HCEC 1CT (cell line): ENCODE results near the gene SEMA3C.

Experiments used
- DNase-seq: peaks from one replicate; pipeline ENCODE4 v3.0.0-alpha.2; 2017

SEMA3C gene

DNA sequence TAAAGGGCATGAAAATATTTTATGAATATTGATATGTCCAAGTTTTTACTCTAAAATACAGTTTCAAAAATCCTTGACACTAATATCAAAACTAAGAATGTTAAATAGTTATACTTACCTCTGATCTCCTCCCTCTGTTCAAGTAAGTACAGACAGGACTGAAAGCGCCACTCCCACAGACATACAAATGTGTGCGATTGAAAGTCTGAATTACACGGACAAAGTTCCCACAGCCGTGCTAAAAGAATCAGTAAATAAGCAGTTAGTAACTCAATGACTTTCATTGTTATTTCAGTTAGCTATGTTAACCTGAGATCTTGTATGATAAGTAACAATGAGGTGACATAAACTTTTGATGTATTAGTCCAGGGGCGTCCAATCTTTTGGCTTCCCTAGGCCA is 100.7 kb downstream of the SEMA3C start:
- DNase-seq: no peak

DNA sequence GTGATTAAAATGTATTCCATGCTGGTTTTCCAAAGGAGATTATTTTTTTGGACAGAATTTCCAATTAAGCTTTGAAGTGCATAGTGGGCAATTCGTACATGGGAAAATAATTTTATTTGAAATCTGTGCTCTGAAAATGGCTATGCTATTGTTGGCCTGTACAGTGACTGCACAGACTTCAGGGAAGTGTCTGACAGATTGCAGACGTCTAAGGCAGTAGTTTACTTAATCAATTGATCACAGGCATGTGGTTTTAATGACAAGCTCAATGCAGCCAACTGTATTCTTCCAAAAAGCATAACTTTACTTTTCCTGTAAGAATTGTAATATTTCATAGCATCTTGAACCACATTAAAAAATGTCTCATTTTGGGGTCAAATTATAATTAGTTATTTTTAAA is 102.0 kb downstream of the SEMA3C start:
- DNase-seq: no peak

DNA sequence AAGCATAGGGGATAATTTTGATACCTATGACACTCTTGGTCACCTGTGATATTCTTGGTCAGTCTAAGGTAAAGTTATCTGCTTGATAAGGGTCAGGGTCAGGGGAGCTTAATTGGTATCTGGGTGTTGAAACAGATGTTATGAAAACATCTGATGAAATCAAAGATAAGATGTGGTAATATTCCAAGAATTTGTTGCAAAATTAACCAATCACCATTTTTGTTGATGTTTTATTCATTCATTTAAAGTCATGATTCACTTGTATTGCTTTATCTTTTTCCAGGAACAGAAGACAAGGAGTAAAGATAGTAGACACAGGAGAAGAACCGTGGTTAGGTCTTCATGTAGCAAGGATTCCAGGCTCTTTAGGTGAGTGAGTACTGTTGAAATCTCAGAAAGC is 103.1 kb downstream of the SEMA3C start:
- DNase-seq: no peak

DNA sequence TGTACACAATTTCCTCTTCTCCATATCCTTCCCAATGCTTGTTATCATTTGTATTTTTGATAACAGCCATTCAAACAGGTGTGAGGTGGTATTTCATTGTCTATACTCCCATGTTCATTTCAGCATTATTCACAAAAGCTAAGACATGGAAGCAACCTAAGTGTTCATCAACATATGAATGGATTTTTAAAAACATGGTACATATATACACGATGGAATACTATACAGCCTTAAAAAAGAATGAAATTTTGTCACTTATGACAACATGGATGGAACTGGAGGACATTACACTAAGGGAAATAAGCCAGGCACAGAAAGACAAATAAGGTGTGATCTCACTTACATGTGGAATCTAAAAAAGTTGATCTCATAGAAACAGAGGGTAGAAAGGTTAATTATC is 109.3 kb downstream of the SEMA3C start:
- no peak for DNase-seq

DNA sequence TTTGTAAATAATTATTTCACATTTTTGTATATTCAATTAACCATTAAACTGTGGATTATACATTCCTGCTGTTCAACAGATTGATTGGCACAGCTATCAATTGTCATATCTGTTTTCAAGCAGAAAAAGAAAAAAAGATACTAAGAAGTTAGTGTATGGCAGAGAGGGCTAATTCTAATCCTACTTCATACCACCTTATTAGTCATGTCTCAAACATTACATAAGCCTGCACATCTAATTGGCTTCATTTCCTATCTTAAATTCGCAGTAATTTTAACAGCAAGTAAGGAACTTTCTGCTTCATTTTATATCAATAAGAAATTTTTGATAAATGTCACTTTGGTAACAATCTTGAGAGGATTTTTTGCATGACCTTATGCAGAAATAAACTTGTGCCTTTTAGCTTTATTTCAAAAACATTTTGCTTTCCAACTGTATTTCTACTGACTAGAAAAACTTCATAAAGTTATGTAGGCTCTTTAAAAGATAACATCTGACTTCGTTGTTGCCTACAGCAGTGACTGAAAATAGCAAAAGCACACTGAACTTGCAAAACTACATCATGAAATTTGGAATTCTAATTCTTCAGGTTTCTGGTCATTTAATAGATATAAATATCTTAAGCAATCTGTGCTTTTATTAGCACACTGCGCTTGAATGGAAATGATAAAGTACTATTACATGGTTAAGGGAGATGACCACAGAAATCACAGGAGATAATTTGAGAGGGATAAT is 111.5 kb downstream of the SEMA3C start:
- DNase-seq: peak; percentile 37

DNA sequence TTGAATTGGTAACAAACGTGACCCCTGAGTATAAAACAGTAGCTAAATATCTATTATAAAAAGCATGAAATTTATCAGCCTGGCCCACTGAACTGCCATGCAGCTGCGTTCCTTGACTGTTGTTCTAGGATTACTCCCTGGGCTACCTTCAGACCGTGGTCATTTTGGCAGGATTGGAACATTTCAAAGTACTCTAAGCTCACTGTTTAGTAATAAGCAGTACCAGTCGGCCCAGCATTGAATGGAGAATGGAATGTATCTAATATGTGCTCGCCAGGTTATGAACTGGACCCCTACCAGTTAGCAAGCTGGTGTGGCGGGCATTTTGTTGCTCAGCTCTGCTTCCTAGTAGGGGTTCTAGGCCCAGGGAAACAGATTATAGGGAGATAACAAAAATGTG is 112.2 kb downstream of the SEMA3C start:
- DNase-seq: no peak

DNA sequence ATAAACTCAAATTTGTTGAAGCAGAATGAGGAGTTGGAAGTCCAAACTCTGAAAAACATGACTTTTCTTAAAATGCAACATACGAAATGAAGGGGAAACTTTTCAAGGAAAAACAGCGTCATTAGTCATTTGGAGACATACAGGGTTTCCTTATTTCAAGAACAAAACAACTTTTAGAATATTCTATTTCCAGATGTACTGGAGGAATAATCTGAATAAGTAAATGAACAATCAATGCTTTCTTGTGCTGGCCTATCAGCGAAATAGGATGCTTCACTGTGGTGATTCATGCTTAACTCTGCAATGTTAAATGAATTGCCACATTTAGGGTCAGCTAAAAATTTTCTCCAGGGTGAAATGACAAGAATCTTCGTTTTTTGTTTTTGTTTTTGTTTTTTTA is 114.3 kb downstream of the SEMA3C start:
- peak; percentile 22 for DNase-seq

DNA sequence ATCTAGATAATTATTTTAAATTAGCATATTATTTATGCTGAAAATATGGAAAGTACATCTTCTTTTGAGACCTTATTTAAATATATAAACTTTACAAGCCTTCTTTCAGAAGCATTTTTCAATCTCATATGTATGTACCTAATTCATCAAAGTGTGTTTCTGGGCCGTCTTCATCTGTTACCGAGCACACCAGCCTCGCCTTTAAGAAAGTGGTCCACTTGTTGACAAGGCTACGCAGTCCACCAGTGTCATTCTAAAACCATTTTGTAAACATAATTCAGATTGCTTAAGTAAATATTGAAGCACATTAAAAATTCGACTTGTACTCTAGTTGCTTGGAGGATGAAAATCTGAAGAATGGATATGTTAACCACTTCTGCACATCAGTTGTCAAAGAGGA is 116.3 kb downstream of the SEMA3C start:
- DNase-seq: no peak

DNA sequence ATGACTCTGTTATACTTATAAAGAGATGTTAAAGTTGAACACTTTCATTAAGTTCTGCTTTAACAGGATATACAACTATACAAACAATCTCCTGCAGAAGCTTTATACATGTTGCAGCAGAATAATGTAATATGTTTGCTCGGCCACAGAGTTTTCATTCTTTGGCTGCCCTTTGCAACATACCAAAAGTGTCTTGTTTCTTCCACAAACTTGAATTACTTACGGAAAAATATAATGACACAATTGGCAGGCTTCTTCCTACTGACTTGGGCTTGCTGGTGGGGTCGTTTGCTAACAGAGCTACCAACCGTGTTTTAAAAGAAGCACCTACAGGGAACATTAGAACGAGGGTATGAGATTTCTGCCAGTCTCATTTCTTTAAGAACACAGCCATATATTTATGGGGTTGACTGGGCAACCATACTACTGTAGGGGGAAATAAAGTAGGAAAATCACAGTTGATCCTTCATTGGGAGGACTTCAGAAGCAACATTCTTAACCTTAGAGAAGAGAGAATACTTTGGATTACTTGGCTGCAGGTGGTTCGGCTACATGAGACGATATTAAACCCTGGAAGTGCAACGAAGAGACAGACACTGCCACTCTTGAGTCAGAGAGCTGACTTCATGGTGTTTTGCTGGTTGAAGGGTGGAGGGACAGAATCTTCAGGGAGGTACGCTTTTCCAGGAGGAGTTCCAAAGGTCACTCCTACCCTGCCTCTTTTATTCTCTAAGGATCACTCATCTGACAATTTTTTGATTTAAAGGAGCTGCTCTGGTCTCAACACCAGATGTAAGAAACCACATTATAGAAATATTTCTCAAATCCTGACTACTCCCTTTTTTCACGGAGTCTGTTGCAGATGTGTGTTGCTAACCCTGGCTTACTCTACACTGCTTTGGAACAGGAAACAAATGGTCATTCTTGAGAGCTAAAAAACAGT is 123.9 kb downstream of the SEMA3C start:
- DNase-seq: no peak

DNA sequence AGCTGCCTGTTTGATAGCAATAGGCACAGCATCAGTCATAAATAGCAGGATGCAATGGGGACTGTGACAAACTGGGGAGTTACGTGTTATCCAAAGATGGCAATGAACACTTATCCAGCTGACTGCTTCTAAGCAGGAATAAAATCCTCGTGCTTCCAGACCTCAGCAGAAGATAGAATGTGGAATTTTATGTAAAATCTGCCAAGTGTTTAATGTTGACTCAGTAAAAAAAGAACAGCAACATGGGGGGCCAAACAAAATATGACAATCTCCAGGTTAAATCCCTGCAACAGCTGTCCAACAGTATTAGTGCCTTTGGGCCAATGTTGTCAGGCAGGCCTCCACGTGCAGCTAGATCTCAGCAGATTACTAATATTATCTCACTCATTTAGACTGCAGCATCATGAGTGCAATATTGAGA is 127.3 kb downstream of the SEMA3C start:
- DNase-seq: no peak

DNA sequence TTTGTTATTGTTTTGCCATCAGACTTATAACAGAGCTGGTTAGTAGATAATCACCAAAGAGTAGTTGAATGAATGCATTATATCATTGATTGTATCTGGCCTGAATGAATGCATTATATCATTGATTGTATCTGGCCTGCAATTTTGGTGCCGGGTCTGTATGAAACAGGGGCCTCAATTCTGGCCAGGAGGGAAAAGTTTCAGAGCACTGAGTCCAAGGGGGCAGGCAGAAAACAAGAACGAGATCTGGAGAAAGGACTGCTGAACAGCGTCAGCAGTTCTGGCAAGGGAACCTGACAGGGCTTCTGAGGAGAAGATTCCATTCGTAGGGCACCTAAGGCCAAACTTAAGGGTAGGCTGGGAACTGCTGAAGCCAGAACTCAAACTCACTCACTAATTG is 128.0 kb downstream of the SEMA3C start:
- DNase-seq: no peak

DNA sequence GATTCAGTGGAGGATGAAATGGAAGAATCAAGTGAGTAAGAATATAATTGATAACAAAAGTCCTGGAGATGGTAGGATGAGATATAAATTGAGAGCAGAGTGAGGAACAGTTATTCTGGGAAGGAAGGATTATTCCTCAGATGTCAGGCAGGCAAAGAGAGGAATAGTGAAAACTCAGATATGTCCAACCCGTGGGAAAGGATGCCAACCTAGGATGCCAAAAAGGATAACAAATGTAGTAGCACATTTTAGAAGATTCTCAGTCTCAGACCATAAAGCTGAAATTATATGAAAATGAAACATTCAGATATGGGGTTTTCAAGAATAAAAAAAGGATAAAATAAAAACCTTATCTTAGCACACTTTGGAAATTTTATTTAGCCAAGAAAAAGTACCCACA is 131.1 kb downstream of the SEMA3C start:
- no peak for DNase-seq

DNA sequence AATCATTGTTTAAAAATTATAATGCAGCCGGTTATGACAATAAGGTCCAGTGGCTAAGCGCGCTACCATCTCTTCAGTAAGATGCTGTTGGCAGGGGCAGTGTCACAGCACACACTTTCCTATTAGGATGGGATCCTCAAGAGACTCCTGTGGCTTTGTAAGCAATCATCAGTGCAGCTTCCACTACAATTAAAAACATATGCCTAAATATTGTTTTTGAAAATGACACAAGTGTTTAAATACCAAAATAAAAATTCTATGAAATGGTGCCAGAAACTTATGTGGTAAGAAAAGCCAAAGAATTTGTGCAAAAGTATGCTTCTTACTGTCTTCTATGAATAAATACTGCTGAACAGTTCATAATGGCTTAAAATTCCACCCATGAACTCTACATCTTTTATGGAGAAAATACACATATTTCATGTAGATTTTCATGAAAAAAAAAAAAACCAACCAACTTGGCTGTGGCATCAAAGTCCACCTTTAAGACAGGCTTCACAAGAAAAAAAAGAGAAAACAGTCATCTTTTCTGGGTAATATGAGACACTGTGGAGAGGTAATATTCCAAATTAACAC is 132.8 kb downstream of the SEMA3C start:
- DNase-seq: peak; percentile 43

DNA sequence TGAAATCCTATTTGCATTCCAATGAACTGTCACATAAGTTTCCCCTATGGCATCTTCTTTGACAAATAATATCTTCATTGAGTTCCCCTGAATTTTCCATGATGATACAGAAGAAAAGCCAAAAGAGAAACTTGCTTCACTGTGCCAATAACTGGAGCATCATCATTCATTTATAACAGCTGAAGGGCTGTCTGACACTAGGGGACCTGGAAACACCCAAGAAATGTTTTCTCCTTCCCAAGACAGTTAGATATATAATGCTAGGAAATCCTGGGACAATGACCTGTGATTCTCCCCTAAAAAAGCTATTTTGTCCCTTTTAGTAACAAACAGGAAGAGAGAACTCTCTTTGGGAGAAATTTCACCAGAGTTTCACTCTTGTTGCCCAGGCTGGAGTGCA is 133.6 kb downstream of the SEMA3C start:
- no peak for DNase-seq

DNA sequence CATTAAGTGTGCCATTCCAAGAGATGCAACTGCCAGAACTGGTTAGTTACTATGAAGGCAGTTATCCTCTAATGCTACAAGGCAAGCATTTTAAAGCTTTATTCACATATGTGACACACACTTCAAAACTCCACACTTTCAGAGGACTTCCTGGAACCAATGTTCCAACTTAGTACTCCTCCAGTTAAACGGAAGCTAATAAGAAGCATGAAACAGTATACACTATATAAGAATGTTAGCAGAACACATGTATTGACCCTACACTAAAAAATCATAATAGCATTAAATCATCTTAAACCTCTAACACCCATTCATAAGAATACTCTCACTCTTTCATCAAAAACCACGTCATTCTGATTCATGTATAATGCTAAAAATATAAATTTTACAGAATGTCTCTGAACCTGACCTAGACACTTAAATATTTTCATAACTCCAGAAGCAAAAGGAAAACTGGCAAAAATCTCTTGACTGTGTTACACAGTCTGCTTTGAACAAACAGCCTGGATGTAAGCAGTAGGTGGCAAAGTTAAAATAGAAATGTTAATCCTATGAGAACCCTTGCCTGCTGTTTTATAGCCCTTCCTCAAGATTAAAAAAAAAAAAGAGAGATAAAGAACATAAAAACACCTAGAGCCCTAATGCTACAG is 135.0 kb downstream of the SEMA3C start:
- DNase-seq: peak; percentile 92

DNA sequence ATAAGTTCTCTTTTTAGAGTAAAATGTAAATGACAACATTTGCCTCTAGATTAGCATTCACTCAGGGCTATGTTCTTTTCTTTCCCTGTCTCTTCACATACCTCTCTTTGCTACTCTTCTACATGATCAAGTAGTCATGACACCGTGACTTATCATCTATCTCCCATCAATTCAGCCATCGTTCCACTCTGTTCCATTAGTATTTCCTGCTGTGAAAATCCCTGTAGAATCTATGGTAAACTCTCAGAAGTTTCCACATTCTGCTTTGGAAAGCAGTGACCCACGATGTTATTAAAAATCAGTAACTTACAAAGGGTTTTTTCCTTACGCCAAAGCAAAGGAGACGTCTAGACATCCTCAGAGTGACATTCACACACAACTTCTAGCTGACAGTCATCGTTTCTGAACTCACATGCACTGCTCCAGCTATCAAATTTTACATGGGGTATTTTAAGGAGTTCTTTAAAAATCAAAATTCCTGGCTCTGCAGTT is 135.6 kb downstream of the SEMA3C start:
- no peak for DNase-seq

DNA sequence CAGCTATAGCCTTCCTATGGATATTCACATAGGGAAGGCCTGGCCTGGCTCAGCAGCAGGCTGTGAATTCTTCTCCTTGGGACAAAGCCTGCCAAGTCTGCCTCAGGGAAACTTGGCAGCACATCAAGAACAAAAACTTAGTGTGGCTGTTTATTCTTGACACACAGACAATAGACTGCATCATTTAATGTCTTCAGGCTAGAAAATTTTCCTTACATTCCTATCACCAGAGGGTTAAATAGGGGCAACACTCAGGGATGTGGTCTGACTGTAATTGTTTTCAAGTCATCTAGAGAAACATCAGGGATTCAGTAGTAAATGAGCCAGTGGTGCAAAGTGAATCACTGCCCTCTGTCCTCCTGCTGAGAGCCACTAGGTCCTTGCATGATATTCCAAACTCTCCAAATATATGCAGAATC is 137.3 kb downstream of the SEMA3C start:
- DNase-seq: peak; percentile 79

DNA sequence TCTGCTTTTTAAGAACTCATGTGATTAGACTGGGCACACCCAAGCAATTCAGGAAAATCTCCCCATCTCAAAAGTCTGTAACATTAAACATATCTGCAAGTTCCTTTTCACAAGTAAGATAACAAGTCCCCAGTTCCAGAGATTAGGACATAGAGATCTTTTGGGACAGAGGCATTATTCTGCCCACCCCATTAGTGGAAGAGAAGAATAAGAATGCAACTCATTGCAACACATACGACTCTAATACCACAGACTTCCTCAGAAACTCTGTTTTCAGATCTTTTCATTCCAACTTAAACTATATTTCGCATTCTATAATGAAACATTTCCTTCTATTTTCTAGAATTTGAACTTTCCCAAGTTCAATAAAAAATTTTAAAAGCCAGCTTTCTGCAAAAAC is 137.7 kb downstream of the SEMA3C start:
- no peak for DNase-seq

DNA sequence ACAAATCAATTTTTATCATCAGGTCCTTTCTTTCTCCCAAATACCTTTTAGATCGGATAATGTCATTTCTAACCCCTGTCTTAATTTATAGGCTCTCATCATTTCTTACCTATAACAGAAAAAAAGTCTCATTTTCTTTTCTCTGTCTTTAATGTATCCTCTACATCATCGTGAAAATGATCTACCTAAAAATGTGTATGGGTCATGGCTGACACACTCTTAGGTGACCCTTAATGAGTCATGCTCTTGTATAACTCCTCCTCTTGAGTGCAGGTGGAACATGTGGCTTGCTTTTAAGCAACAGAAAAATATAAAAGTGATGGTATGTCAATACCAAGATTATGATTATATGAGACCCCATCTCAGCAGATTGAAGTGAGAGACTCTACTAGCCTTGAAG is 139.4 kb downstream of the SEMA3C start:
- peak; percentile 24 for DNase-seq

DNA sequence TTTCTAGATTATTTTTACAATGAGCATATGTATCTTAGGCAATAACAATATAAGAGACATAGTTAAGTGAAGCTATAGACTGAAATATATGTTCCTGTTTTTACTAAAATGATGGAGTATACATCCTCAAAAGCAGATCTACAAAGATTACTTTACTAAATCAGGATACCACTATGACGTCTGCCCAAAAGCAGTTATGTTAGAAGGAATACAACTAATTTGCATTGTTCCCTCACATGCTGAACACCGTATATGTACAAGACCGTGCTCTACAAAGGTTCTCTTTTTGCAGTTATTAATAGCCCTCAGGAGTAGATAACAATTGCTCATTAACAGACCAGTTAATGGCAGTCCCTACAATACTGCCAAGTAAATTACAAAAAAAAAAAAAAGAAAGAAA is 143.0 kb downstream of the SEMA3C start:
- DNase-seq: no peak

DNA sequence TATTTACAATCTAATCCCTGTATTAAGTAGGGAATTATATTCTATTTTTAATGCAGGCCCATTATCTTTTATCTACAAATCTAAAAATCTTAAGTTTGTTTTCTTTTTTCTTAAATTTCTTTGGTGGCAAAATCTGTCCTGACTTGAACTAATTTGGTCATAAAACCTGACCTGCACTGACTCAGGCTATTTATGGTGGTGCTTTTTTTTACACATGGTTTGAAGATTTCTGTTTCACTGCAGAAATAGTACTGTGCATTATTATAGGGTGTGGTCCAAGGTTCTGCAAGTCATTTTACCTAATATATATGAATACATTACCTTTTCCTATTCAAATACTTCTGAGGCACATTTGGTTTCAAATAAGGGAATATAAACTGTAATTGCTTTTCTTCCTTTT is 143.4 kb downstream of the SEMA3C start:
- no peak for DNase-seq

DNA sequence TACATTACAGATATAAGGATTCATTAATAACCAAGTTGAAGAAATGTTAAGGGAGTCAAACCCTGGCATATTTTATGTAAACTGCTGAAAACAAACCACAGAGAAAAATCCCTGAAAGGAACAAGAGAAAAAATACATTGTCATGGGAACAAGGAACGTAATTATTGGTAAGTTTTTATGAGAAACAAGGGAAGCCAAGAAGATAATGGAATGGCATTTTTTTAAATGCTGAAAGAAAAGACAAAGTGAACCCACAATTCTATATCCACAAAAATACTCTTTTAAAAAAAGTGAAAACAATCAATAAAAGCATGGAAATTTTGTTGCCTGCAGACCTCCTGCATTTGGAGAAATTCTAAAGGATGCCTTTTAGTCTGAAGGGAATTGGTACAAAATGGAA is 144.0 kb downstream of the SEMA3C start:
- no peak for DNase-seq
